Thyroid gland (tissue), 4 donors: ENCODE measurements around the gene FBXO3.

Source experiments
- POLR2A ChIP-seq, 2 donors: fragments of 450-650 bp; IDR thresholded peaks; one replicate each; pipeline ENCODE4 v1.6.1; 2017; ENCODE audit warnings: antibody characterized with exemption in 2 of 2, mild to moderate bottlenecking in 2 of 2, moderate library complexity in 1 of 2
- TF ChIP-seq, protein P1 (sequence below), 6 experiments: fragments of 200-600 bp in 3 of 6; fragments of 450-650 bp in 3 of 6; sonication (generic) in 3 of 6; IDR thresholded peaks; one replicate each; pipeline ENCODE4 v1.5.1; 2016 to 2019; ENCODE audit warnings: antibody characterized with exemption in 6 of 6, mild to moderate bottlenecking in 2 of 6, inconsistent platforms in 1 of 6, moderate library complexity in 1 of 6

DNA sequence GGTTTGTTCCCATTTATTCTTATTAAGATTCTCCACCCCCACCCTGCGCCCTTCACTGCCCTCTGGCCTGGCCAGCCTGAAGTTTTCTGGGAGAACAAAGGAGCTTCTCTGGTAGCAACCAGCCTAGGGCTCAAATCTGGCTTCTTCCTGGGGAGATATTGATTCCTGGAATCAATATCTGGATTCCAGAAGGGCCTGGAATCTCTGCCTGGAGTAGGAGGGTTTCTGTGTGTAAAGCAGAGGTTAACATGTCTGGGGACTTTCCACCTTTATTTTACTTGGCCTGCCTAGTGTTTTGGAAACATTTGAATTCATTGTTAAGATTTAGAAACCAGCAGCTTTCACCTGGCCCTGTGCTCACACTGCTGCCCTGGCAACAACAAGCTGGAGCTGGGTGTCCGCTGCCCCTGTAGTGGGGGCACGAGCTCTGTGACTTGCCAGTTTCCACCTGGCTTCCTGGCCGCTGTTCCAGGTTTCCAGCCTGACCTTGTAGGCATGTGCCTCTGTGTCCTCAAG, 79.2 kb downstream of the FBXO3 start:
- TF ChIP-seq, protein P1, sequence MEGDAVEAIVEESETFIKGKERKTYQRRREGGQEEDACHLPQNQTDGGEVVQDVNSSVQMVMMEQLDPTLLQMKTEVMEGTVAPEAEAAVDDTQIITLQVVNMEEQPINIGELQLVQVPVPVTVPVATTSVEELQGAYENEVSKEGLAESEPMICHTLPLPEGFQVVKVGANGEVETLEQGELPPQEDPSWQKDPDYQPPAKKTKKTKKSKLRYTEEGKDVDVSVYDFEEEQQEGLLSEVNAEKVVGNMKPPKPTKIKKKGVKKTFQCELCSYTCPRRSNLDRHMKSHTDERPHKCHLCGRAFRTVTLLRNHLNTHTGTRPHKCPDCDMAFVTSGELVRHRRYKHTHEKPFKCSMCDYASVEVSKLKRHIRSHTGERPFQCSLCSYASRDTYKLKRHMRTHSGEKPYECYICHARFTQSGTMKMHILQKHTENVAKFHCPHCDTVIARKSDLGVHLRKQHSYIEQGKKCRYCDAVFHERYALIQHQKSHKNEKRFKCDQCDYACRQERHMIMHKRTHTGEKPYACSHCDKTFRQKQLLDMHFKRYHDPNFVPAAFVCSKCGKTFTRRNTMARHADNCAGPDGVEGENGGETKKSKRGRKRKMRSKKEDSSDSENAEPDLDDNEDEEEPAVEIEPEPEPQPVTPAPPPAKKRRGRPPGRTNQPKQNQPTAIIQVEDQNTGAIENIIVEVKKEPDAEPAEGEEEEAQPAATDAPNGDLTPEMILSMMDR (IDR thresholded peaks at IDR 0.05) = no peak
- TF ChIP-seq POLR2A (IDR thresholded peaks at IDR 0.05) = no peak
